ENCODE data around the gene ADCYAP1R1. TPM values are rescaled to one million over a fixed set of nuclear protein-coding genes. Genes with fewer than 3 reads are reported as not detected.

The ADCYAP1R1 gene
- total and polyA plus RNA-seq, 11 donors, result 0.42 to 7.7 (median 1.6) TPM

DNA sequence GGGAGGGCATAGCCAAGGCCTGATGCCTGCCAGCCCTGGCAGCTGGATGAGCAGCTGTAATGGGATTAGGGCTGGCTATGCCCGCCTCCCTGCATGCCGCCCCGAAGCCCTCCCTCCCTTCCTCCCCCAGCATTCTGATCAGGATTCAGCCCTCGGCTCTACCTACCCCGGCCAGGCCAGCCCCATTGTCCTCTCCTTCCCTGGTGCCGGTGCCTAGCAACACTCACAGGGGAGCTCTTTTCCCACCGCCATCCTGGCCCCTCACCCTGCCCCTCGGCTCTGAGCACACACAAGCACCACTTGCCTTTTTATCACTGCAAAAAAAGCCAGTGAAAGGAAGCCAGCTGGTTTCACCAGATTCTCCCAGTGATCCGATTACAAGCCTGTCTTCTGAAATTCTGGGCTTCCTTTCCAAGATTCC, 9.0 kb upstream of the ADCYAP1R1 start:
- TF ChIP-seq POLR2A (IDR thresholded peaks at IDR 0.05), result no peak
- Histone ChIP-seq H3K36me3 (no peaks in the 10 kb centered on the region), H3K9me3 (no peaks in the 10 kb centered on the region), H3K27ac (no peak overlapping the region), H3K4me3 (no peak overlapping the region), H3K27me3 (peaks cover 0 to 26% (median 4%) of the 10 kb centered on the region in 9 donors), H3K4me1 (no peaks in the 10 kb centered on the region)
- ATAC-seq, result no peak
- intact Hi-C loops (cut with DNase I), result no loop called here
- no peak for DNase-seq
- WGBS, 4 donors, result 28 to 40% (median 36%) methylated on average over 9 of the region's 9 CpGs

DNA sequence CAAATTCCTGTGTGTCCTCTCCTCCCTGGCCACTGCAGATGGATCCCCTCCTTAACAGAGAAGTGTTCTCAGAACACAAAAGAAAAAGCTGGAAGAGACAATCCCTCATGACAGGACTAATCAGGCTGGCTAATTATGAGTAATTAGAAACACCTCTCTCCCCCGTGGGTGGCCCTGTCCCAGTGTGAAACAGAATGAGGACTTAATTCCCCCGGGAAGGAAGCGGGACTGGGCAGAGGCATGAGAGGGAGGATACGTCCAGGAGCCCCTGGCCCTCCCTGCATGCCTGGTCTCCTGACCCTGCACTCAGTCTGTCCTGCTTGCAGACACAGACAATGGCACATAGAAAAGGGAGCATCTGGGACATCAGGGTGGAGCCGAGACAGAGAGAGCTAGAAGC, 7.6 kb upstream of the ADCYAP1R1 start:
- ATAC-seq, result no peak
- Histone ChIP-seq H3K4me3 (no peak overlapping the region), H3K9me3 (no peaks in the 10 kb centered on the region), H3K27me3 (peaks cover 0 to 22% (median 4%) of the 10 kb centered on the region in 9 donors), H3K4me1 (no peaks in the 10 kb centered on the region), H3K27ac (no peak overlapping the region), H3K36me3 (no peaks in the 10 kb centered on the region)
- WGBS, 4 donors, result 57 to 68% (median 59%) methylated on average over 5 of the region's 5 CpGs
- intact Hi-C loops (cut with DNase I), result no loop called here
- TF ChIP-seq POLR2A (IDR thresholded peaks at IDR 0.05), result no peak
- TF ChIP-seq, protein P1, sequence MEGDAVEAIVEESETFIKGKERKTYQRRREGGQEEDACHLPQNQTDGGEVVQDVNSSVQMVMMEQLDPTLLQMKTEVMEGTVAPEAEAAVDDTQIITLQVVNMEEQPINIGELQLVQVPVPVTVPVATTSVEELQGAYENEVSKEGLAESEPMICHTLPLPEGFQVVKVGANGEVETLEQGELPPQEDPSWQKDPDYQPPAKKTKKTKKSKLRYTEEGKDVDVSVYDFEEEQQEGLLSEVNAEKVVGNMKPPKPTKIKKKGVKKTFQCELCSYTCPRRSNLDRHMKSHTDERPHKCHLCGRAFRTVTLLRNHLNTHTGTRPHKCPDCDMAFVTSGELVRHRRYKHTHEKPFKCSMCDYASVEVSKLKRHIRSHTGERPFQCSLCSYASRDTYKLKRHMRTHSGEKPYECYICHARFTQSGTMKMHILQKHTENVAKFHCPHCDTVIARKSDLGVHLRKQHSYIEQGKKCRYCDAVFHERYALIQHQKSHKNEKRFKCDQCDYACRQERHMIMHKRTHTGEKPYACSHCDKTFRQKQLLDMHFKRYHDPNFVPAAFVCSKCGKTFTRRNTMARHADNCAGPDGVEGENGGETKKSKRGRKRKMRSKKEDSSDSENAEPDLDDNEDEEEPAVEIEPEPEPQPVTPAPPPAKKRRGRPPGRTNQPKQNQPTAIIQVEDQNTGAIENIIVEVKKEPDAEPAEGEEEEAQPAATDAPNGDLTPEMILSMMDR (IDR thresholded peaks at IDR 0.05), result no peak
- no peak for DNase-seq

DNA sequence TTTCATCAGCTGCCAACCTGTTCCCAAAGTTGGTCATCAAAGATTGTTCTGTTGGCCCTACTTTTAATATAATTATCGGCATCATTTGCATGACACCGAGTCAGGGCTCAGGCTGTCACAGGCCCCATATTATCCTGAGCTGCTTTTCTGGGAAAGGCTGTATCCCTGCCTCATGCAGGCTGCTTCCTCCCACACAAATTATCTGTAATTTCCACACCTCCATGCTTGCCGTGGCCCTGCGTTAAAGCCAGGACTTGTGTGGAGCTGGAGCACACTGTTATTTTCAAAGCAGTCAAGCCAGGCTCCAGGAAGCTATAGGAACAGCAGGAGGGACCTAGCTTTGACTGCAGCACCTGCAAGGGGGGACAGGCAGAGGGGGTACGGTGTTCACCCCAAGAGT, 5.4 kb upstream of the ADCYAP1R1 start:
- peaks cover 0 to 31% (median 10%) of the 10 kb centered on the region in 9 donors for H3K27me3 ChIP-seq
- intact Hi-C loops (cut with DNase I), result no loop called here
- no peak for ATAC-seq

DNA sequence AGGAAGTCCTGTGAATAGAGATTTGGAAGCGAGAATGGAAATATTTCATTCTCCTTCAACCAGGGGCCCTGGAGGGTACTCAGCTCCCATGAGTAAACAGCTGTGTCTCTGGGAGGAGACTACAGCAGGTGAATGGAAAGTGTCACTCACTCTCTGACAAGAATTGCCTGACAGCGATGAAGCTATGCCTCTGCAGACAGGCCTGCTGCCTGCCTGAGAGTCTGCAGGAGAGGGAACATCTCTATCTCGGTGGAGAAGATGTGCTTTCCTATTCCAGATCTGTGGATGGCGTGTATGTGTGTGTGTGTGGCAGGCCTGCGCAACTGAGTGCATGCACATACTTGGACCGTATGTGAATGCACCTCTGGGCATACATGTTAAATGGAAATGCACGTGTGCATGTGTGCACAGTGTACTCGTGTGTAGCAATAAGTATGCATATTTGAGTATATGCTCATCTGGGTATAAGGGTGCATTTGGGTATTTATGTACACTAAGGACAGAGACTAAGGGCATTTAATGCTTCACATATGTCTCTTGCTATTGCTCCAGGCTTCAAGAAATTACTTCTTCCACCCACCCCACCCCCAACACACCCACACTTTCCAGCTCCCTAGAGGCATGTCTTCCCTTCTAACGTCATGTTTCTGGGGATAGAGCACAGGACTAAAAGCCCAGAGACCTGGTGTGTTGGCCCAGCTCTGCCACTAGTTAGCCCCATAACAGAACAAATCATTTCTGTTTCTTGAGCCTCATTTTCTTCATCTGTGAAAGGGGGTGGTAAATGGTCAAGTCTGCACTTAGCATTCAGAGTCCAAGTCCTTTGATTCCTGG, 4.6 kb upstream of the ADCYAP1R1 start:
- H3K4me3 ChIP-seq, result no peak overlapping the region
- H3K27me3 ChIP-seq, result peaks cover 0 to 36% (median 15%) of the 10 kb centered on the region in 9 donors
- H3K9me3 ChIP-seq, result no peaks in the 10 kb centered on the region
- H3K36me3 ChIP-seq, result no peaks in the 10 kb centered on the region
- H3K4me1 ChIP-seq, result peaks cover 0 to 10% (median 0%) of the 10 kb centered on the region in 12 donors
- TF ChIP-seq, protein P1 (IDR thresholded peaks at IDR 0.05), result no peak
- no peak for TF ChIP-seq POLR2A (IDR thresholded peaks at IDR 0.05)
- DNase-seq (no peak), ATAC-seq (no peak)
- 73 to 77% (median 74%) methylated on average over 9 of the region's 9 CpGs for WGBS, 4 donors
- no peak overlapping the region for H3K27ac ChIP-seq
- intact Hi-C loops (cut with DNase I), result no loop called here

More for the DNA sequence above, 5.4 kb upstream of the ADCYAP1R1 start:
- Histone ChIP-seq H3K36me3 (no peaks in the 10 kb centered on the region), H3K27ac (no peak overlapping the region), H3K9me3 (no peaks in the 10 kb centered on the region), H3K4me1 (peaks cover 0 to 2% (median 0%) of the 10 kb centered on the region in 12 donors), H3K4me3 (no peak overlapping the region)
- WGBS, 4 donors, result 63 to 79% (median 75%) methylated on average over 5 of the region's 5 CpGs
- DNase-seq, result no peak
- TF ChIP-seq, protein P1 (IDR thresholded peaks at IDR 0.05), result no peak
